CD4-positive, alpha-beta T cell treated with Interferon alpha-2 for 1 hour (primary cell): ENCODE measurements around the gene DSCAML1.
"Not testable (repeated sequence)": the region's sequence is repeated elsewhere in the genome, so short reads cannot be mapped to it uniquely, and the experiment has no call there.

Experiments used
- DNase-seq, 2 donors: peaks; one replicate each; pipeline ENCODE4 v3.0.0-alpha.2; 2020 to 2022

Gene DSCAML1

DNA sequence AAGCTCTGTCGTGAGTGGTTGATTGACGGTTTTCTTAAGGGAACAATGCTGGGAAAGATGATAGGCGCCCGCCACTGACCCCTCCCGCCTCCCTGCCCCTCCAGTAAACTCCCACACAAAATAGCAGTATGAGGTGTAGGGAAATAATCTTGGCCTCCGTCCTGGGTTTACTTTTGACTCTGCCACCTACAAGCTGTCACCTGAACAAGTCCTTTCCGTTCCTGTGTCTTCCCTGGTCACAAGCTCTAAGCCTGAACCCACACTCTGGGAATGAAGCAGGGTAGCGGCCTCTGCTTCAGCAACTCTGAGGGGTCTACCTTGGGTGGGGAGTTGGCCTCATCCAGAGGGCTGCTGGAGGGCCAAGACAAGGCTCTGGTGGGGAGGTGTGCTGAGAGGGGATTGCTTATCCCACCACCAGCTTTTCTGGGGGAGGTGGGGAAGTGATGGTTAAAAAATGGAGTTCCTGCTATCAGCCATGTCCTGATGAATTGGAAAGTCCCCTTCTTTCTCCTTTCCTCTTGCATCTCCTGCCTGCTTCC is 381.6 kb downstream of the DSCAML1 start:
- no peak for DNase-seq

DNA sequence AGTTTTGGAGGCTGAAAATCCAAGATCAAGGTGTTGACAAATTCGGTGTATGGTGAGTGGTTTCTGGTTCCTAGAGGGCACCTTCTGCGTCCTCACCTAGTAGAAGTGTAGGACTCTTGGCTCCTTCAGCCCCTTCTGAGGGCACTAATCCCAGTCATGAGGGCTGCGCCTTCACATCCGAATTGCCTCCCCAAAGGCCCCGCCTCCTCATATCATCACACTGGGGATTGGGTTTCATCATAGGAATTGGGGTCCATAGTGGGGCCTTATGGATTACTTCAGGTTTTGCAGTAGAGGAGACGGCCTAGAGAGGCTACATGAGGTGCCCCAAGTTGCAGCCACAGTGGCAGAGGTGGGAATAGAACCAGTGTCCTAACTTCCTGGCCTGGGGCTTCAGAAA is 382.3 kb downstream of the DSCAML1 start:
- no peak for DNase-seq

DNA sequence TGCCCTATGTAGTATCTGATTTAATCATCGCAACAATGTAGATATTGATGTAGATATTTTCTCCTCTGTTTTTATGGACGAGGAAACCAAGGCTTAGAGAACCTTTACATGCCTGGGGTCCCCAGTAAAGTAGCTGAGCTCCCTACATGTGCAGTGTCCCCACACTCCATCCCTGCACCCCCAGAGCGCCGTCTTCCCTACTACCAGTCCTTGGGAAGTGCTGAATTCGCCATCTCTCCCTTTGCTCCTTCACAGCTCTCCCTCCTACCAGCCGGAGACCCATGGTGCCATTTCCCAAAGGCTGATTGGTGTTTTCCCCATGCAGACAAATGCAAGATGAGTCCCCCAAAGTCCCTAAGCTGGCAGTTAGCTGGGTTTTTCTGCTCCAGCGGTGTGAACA is 383.4 kb downstream of the DSCAML1 start:
- DNase-seq = no peak

- DNase-seq = no peak
These were observed 384.3 kb downstream of the DSCAML1 start for GRCh38 chr11:117412653-117413275.

DNA sequence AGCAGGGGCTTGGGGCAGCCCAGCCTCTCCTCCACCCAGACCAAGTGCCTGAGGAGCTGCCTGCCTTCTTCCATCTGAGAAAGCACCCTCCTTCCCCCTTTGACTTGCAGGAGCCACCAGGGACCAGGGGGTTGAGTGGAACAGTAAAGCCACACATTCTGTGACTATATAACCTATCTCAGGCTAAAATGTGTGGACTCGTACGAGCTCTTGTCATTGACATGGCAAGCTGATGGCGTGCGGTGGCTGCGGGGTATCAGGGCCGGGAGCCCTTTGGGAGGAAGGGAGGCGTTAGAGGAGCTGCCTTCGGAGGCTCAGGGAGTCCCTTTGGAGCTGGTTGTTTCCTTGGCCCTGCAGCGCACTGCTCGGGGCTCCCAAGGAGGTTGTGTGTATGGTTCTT is 384.8 kb downstream of the DSCAML1 start:
- DNase-seq = no peak

DNA sequence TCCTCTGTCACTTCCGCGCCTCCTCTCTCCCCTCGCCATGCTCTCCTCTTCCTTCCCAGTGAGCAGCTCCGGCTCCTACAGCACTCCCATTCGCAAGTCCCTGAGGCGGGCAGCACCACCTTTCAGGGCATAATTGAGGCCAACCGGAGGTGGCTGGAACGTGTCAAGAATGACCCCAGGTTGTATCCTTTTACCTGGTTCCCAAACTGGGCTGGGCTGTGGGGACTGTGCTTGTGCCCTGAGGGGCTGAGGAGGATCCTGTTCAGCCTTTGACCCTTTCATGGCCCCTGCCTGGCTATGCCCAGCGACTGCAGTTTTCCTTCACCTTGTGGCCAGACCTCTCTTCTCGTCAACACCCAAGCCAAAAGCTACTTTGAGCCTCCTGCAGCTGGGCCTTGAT is 385.3 kb downstream of the DSCAML1 start:
- DNase-seq = no peak

- DNase-seq = no peak
These were observed 385.9 kb downstream of the DSCAML1 start for GRCh38 chr11:117410861-117411710.

DNA sequence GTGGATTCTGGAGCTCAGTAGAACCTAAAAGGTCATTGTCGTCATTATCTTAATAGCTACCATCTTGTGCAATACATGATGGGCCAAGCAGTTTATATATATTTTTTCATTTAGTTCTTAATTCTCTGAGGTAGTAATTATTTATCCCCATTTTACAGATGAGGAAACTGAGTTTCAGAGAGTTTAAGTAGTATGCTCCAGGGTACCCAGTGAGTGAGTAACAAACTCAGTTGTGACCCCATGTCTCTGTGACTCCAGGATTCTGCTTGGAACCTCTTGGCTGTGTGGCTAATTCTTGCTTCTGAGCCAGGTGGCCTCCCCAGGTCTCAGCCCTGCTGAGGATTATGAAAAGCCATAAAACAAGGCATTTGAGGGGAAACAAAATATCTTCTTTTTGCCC is 386.8 kb downstream of the DSCAML1 start:
- DNase-seq = no peak

- DNase-seq = no peak
These were observed 387.5 kb downstream of the DSCAML1 start for GRCh38 chr11:117409511-117409910.

DNA sequence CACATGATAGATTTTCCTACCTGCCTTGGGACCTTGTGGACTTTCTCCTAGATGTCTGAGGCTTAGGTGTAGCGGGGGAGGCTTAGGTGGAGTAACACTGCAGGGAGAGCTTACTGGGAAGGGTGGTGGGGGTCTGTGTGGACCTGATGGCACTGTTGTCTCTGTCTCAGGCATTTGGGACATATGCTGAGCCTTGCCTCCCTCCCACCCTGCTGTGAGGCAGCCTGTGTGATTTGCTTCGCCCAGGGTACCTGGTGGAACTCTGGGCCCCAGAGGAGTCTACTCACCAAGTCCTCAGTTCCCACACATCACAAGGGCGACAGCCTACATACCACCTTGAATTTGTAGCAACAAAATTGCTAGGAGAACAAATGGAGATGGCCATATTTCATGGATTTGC is 388.7 kb downstream of the DSCAML1 start:
- DNase-seq = no peak

DNA sequence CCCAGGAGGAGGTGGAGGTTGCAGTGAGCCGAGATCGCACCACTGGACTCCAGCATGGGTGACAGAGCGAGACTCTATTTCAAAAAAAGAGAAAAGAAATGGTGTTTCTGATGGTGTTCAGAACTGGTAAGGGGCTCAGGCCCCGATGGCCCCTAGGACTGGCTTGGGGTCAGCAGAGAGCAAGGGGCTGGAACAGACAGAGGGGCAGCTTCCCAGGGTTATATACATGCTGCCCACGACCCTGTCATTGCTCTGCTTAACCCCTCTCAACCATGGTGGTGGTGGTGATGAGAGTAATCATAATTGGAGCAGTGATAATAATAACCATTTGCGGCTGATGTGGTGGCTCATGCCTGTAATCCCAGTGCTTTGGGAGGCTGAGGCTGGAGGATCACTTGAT is 390.0 kb downstream of the DSCAML1 start:
- DNase-seq = no peak

DNA sequence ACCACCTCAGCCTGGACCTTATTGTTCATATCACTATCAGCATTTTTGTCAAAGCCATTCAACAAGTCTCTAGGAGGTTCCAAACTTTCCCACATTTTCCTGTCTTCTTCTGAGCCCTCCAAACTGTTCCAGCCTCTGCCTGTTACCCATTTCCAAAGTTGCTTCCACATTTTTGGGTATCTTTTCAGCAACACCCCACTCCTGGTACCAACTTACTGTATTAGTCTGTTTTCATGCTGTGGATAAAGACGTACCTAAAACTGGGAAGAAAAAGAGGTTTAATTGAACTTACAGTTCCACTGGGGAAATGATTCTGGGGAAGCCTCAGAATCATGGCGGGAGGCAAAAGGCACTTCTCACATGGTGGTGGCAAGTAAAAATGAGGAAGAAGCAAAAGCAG is 391.1 kb downstream of the DSCAML1 start:
- not testable (repeated sequence) for DNase-seq

- DNase-seq = not testable (repeated sequence)
These were observed 397.7 kb downstream of the DSCAML1 start for GRCh38 chr11:117399100-117399840.

- DNase-seq = not testable (repeated sequence)
These were observed 398.4 kb downstream of the DSCAML1 start for GRCh38 chr11:117398618-117399017.

- DNase-seq = no peak
These were observed 400.0 kb downstream of the DSCAML1 start for GRCh38 chr11:117396970-117397369.

GRCh38 chr11:117395476-117395875 is 401.5 kb downstream of the DSCAML1 start:
- DNase-seq = no peak

DNA sequence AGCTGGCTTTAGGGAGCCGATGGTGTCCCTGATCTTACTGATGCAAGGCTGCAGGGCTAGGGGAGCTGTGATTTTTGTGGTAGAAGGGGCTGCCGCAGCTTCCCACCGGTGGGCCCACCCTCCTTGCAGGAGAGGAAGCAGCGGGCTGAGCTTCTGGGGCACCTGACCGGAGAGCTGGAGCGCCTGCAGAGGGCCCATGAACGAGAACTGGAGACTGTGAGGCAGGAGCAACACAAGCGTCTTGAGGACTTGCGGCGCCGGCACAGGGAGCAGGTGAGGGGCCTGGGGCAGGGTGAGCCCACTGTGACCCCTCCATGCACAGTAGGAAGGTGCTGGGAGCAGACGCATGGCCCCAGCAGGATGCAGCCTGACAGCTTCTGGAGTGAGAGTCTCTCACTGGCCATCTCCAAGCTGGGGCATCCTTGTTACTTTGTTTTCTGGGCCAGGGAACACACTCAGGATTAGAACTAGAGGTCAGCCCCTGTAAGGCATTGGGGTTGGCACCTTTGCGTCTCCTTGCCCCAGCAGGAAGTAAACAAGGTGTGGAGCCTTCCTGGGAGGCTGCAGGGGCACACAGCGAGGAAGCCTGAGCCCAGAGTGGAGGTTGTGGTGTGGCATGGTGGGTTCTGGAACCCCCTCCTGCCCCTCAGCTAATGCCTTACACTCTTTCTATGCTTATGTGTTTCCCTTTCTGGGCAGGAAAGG is 402.6 kb downstream of the DSCAML1 start:
- no peak for DNase-seq

DNA sequence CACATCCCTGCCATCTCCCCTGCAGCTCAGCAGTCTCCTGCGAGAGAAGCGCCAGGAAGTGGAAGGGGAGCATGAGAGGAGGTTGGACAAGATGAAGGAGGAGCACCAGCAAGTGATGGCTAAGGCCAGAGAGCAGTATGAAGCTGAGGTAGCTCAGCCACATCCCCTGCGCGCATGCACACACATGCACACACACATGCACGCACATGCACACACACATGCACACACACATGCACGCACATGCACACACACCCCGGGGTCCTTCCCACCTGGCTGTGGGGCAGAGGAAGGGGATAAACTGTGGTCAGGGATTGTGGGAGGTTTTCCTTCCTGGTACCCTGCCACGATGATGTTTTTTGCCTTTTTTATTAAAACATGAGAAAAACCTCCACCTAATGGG is 404.0 kb downstream of the DSCAML1 start:
- no peak for DNase-seq

DNA sequence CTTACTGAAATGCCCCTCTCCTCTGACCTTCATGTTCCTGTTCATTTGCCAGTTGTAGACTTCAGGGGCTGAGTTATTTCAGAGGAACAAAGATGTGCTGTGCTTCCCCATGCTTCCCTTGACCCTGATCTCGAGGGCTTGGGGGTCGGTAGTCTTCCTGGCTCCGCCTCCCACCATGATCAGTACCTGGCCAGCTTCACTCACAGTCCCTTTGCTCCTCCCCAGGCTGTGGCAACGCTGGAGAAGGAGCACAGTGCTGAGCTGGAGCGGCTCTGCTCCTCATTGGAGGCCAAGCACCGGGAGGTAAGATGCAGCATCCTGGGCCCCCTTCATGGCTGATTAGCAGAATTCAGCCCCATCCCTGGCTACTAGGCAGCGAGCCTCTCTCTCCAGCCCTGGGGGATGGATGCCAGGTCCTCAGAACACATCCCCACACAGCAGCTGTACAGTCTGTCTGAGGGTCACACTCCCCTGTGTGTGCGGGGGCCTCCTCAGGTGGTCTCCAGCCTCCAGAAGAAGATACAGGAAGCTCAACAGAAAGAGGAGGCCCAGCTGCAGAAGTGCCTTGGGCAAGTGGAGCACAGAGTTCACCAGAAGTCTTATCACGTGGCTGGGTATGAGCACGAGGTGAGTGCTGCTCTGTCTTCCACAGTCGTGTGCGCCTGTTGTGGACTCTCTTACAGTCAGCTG is 404.9 kb downstream of the DSCAML1 start:
- no peak for DNase-seq

DNA sequence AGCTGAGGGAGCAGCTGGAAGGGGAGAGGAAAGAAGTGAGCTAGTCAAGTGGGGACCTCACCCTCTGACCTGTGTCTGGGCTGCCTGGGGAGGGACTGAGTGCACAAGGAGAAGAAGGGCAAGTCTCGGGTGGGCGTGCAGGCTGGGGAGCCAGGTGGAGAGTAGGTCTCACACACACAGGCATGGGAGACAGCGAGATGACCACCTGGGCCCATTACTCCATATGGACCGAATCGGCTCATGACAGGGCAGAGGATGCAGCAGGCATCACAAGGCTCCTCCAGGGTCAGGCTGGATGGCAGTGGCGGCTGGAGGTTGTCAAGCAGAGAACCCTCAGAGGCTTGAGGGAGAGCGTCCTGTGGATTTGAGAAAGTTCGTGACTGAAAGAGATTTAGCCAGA is 405.8 kb downstream of the DSCAML1 start:
- DNase-seq = no peak

- no peak for DNase-seq
These were observed 406.3 kb downstream of the DSCAML1 start for GRCh38 chr11:117390743-117391142.
